ENCODE data around the gene TPP2. TPM values are rescaled to one million over a fixed set of nuclear protein-coding genes. Genes with fewer than 3 reads are reported as not detected.

Gene TPP2
- total and polyA plus RNA-seq, 9 of the 15 experiments (the other 6 are each of a cell fraction or from before 2014, with no cell fraction given): 18.8 to 87.7 (median 55.9) TPM

DNA sequence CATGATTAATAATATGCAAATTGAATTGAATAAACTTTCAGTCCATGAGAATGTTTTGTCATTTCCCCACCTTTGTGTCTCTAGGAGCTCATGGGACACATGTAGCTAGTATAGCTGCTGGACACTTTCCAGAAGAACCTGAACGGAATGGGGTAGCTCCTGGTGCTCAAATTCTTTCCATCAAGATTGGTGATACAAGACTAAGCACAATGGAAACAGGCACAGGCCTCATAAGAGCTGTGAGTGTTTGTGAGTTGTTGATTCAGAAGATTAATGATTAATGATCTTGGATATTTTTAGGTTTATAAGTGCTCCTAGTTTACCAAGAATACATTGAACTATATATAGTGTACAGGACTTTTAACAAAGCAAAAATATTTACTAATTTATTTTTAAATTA lies 30.1 kb downstream of the TPP2 start (continued):
- TF ChIP-seq, protein P1, sequence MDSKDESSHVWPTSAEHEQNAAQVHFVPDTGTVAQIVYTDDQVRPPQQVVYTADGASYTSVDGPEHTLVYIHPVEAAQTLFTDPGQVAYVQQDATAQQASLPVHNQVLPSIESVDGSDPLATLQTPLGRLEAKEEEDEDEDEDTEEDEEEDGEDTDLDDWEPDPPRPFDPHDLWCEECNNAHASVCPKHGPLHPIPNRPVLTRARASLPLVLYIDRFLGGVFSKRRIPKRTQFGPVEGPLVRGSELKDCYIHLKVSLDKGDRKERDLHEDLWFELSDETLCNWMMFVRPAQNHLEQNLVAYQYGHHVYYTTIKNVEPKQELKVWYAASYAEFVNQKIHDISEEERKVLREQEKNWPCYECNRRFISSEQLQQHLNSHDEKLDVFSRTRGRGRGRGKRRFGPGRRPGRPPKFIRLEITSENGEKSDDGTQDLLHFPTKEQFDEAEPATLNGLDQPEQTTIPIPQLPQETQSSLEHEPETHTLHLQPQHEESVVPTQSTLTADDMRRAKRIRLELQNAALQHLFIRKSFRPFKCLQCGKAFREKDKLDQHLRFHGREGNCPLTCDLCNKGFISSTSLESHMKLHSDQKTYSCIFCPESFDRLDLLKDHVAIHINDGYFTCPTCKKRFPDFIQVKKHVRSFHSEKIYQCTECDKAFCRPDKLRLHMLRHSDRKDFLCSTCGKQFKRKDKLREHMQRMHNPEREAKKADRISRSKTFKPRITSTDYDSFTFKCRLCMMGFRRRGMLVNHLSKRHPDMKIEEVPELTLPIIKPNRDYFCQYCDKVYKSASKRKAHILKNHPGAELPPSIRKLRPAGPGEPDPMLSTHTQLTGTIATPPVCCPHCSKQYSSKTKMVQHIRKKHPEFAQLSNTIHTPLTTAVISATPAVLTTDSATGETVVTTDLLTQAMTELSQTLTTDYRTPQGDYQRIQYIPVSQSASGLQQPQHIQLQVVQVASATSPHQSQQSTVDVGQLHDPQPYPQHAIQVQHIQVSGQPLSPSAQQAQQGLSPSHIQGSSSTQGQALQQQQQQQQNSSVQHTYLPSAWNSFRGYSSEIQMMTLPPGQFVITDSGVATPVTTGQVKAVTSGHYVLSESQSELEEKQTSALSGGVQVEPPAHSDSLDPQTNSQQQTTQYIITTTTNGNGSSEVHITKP (IDR thresholded peaks at IDR 0.05; ENCODE audit: partially characterized antibody): no peak
- TF ChIP-seq PURB (CRISPR knock-in tag; IDR thresholded peaks at IDR 0.05; ENCODE audit: low read depth) (no peak), HES1 (IDR thresholded peaks at IDR 0.05; ENCODE audit: low read depth) (no peak), SOX6 (IDR thresholded peaks at IDR 0.05) (no peak), NFE2L1 (tag; IDR thresholded peaks at IDR 0.05; ENCODE audit: borderline replicate concordance, low read depth) (no peak), ZNF232 (CRISPR knock-in tag; IDR thresholded peaks at IDR 0.05) (no peak), RCOR1 (IDR thresholded peaks at IDR 0.05; ENCODE audit: borderline replicate concordance in 1 of 2, low read depth in 2 of 2, low read length in 2 of 2) (no peak)

- POLR2A ChIA-PET: no interaction called here
- Histone ChIP-seq H3K4me3 (no peak overlapping the region), H3K27ac (ENCODE audit: extremely low read depth, low read depth, low read length) (no peak overlapping the region), H3K79me2 (ENCODE audit: control insufficient read depth, insufficient read depth, low read length) (no peaks in the 10 kb centered on the region), H3K36me3 (ENCODE audit: control insufficient read depth, insufficient read depth, low read length) (peaks cover 88% of the 10 kb centered on the region), H3K9ac (ENCODE audit: insufficient read depth in 1 of 2, low read depth in 2 of 2, low read length in 2 of 2) (no peak overlapping the region), H4K20me1 (replicated peaks; ENCODE audit: control insufficient read depth, insufficient read depth, low read length) (no peaks in the 10 kb centered on the region), H3K27me3 (ENCODE audit: control insufficient read depth in 2 of 2, insufficient read depth in 2 of 2, low read length in 2 of 2) (no peaks in the 10 kb centered on the region), H3K4me1 (replicated peaks in 1 of 2; ENCODE audit: control insufficient read depth in 2 of 2, insufficient read depth in 2 of 2, low read length in 2 of 2) (no peaks in the 10 kb centered on the region), H3K9me3 (replicated peaks; ENCODE audit: control insufficient read depth, insufficient read depth, low read depth, low read length) (no peaks in the 10 kb centered on the region), H2AFZ (ENCODE audit: low read depth, low read length) (no peak overlapping the region), H3K9me1 (ENCODE audit: control insufficient read depth, insufficient read depth, low read length) (no peaks in the 10 kb centered on the region), H3K4me2 (ENCODE audit: insufficient read depth, low read length) (no peak overlapping the region)
- intact Hi-C loops (cut with micrococcal nuclease) (no loop called here), in situ Hi-C loops (cut with MboI) (no loop called here)
- FAIRE-seq (no peak), DNase-seq (ENCODE audit: extremely low read depth in 1 of 4, low spot score in 3 of 4) (no peak), ATAC-seq (no peak)
- WGBS (ENCODE audit: insufficient coverage, low coverage, missing lambda C conversion rate): 92% methylated on average over 3 of the region's 4 CpGs
- CTCF ChIA-PET (ENCODE audit: low intra/inter-chr PET ratio): no interaction called here
- BruUV-seq (replicated peaks): no TSS peak
- no peak for TF ChIP-seq STAT5A (IDR thresholded peaks at IDR 0.05; ENCODE audit: borderline replicate concordance, low read length)
- TF ChIP-seq, protein P2, sequence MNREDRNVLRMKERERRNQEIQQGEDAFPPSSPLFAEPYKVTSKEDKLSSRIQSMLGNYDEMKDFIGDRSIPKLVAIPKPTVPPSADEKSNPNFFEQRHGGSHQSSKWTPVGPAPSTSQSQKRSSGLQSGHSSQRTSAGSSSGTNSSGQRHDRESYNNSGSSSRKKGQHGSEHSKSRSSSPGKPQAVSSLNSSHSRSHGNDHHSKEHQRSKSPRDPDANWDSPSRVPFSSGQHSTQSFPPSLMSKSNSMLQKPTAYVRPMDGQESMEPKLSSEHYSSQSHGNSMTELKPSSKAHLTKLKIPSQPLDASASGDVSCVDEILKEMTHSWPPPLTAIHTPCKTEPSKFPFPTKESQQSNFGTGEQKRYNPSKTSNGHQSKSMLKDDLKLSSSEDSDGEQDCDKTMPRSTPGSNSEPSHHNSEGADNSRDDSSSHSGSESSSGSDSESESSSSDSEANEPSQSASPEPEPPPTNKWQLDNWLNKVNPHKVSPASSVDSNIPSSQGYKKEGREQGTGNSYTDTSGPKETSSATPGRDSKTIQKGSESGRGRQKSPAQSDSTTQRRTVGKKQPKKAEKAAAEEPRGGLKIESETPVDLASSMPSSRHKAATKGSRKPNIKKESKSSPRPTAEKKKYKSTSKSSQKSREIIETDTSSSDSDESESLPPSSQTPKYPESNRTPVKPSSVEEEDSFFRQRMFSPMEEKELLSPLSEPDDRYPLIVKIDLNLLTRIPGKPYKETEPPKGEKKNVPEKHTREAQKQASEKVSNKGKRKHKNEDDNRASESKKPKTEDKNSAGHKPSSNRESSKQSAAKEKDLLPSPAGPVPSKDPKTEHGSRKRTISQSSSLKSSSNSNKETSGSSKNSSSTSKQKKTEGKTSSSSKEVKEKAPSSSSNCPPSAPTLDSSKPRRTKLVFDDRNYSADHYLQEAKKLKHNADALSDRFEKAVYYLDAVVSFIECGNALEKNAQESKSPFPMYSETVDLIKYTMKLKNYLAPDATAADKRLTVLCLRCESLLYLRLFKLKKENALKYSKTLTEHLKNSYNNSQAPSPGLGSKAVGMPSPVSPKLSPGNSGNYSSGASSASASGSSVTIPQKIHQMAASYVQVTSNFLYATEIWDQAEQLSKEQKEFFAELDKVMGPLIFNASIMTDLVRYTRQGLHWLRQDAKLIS (CRISPR knock-in tag; IDR thresholded peaks at IDR 0.05): no peak
- TF ChIP-seq THRAP3 (IDR thresholded peaks at IDR 0.05; ENCODE audit: borderline replicate concordance): no peak
- no peak for TF ChIP-seq KAT7 (CRISPR knock-in tag; IDR thresholded peaks at IDR 0.05; ENCODE audit: borderline replicate concordance)
- no peak for TF ChIP-seq SNIP1 (IDR thresholded peaks at IDR 0.05; ENCODE audit: low read depth)
- no peak for TF ChIP-seq NR4A1 (CRISPR knock-in tag; IDR thresholded peaks at IDR 0.05)
- TF ChIP-seq NR4A1 (tag; IDR thresholded peaks at IDR 0.05): no peak
- TF ChIP-seq SREBF2 (CRISPR knock-in tag; IDR thresholded peaks at IDR 0.05): no peak
Observed at GRCh38 chr13:102628559-102628958, 31.8 kb downstream of the TPP2 start.

Measured in K562 (cell line).